Nephron progenitor cell (in vitro differentiated cells): ENCODE measurements around the gene EFNA3.

ENCODE experiments used
- DNase-seq: peaks from one replicate; pipeline ENCODE4 v3.0.0; 2021
- H3K27ac Mint-ChIP-seq: 2 replicates; pipeline ENCODE4 v1.8.0; 2021; ENCODE audit warnings: mild to moderate bottlenecking, moderate library complexity, mixed read lengths
- H3K27me3 Mint-ChIP-seq: 2 replicates; pipeline ENCODE4 v1.8.0; 2021; ENCODE audit warnings: mild to moderate bottlenecking, low read depth, mixed read lengths; ENCODE audit not compliant: poor library complexity
- H3K36me3 Mint-ChIP-seq: 2 replicates; pipeline ENCODE4 v1.8.0; 2021; ENCODE audit warnings: low read depth, mixed read lengths
- H3K4me1 Mint-ChIP-seq: 2 replicates; pipeline ENCODE4 v1.8.0; 2021; ENCODE audit warnings: mixed read lengths
- H3K4me3 Mint-ChIP-seq: 2 replicates; pipeline ENCODE4 v1.8.0; 2021; ENCODE audit warnings: mild to moderate bottlenecking, moderate library complexity, mixed read lengths
- H3K9me3 Mint-ChIP-seq: 2 replicates; pipeline ENCODE4 v1.8.0; 2021; ENCODE audit warnings: mild to moderate bottlenecking, moderate library complexity, mixed read lengths
- TF ChIP-seq, protein P1 (sequence below): fragments of 200-600 bp; sonication (generic); IDR thresholded peaks from 2 replicates; pipeline ENCODE4 v1.5.0; 2021; ENCODE audit warnings: antibody characterized with exemption

Gene EFNA3

DNA sequence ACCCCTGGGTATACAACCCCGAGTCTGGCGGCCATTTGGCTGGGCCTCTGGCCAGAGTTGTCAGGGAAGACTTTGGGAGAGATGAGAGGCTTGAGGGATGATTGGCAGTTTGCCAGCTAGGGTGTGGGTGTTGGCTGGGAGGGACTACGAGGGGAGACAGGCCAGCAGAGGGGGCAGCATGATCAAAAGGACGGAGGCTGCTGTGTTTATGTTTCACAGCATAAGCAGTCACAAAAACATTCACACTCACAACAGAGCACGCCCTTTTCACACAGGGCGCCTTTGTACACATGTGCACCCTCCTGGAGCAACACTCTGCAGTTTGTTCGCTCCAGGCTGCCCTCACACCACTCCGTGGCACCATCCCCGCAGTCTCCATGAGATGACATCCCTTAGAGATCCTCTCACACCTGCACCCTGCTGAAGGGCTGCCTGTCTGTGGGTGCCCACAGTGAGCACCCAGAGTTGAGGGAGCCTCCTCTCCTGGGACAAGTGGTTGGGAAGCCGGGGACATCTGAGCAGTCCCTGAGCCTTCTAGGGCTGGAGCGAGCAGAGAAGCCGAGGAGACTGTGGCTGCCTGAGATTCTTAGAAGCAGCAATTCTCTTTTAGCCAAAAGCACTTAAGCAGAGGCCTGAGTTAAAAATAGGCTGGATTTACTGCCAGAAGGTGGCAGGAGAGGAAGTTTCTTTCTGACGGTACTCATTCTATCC is 15.4 kb downstream of the EFNA3 start:
- Mint-ChIP-seq H3K4me3 (no peak overlapping the region), H3K27me3 (peaks cover 4% of the 10 kb centered on the region), H3K9me3 (no peaks in the 10 kb centered on the region), H3K27ac (no peak overlapping the region), H3K4me1 (peaks cover 48% of the 10 kb centered on the region), H3K36me3 (no peaks in the 10 kb centered on the region)
- TF ChIP-seq, protein P1, sequence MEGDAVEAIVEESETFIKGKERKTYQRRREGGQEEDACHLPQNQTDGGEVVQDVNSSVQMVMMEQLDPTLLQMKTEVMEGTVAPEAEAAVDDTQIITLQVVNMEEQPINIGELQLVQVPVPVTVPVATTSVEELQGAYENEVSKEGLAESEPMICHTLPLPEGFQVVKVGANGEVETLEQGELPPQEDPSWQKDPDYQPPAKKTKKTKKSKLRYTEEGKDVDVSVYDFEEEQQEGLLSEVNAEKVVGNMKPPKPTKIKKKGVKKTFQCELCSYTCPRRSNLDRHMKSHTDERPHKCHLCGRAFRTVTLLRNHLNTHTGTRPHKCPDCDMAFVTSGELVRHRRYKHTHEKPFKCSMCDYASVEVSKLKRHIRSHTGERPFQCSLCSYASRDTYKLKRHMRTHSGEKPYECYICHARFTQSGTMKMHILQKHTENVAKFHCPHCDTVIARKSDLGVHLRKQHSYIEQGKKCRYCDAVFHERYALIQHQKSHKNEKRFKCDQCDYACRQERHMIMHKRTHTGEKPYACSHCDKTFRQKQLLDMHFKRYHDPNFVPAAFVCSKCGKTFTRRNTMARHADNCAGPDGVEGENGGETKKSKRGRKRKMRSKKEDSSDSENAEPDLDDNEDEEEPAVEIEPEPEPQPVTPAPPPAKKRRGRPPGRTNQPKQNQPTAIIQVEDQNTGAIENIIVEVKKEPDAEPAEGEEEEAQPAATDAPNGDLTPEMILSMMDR = no peak
- DNase-seq = no peak

DNA sequence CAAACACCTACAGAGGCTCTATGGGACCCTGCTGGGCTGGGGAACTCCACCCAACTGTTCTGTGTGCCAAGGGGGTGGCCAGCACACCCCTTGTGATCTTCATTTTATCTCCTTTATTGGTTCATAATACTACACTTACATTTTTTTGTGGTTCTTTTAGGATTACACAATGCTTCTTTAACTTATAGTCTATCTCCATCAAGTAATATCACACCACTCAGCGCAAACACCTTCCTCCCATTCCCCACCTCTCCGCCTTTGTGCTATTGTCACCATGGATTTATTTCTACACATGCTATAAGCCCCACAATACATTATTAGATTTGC is 15.9 kb downstream of the EFNA3 start:
- Mint-ChIP-seq H3K4me3 (no peak overlapping the region), H3K9me3 (no peaks in the 10 kb centered on the region)

DNA sequence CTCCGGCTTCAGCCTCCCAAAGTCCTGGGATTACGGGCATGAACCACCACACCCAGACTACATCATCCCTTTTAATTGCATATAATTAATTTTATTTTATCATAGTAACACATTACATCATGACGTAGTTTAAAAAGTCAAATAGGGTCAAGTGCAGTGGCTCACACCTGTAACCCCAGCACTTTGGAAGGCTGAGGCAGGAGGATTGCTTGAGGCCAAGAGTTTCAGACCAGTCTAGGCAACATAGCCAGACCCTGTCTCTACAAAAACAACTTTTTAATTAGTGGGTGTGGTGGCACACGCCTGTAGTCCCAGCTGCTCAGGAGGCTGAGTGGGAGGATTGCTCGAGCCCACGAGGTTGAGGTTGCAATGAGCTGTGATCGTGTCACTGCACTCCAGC is 20.7 kb downstream of the EFNA3 start:
- Mint-ChIP-seq H3K27ac (no peak overlapping the region), H3K4me3 (no peak overlapping the region)
- TF ChIP-seq, protein P1 = no peak

More for the DNA sequence above, 15.9 kb downstream of the EFNA3 start:
- no peaks in the 10 kb centered on the region for H3K36me3 Mint-ChIP-seq
- H3K4me1 Mint-ChIP-seq = peaks cover 48% of the 10 kb centered on the region
- TF ChIP-seq, protein P1 = no peak
- no peak overlapping the region for H3K27ac Mint-ChIP-seq
- DNase-seq = no peak
- peaks cover 4% of the 10 kb centered on the region for H3K27me3 Mint-ChIP-seq

DNA sequence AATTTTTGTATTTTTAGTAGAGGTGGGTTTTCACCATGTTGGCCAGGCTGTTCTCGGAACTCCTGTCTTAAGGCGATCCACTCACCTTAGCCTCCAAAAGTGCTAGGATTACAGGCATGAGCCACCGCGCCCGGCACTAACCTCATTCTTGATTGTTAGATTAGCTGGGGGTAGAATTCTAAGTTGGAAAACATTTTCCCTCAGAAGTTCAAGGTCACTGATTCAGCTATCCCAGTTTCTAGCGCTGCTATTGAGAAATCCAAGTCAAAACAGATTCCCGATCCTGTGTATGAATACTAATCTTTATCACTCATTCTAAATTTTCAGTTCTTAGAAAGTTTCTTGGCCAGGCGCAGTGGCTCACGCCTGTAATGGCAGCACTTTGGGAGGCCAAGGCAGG is 24.7 kb downstream of the EFNA3 start:
- Mint-ChIP-seq H3K27ac (no peak overlapping the region), H3K27me3 (peaks cover 26% of the 10 kb centered on the region), H3K9me3 (no peaks in the 10 kb centered on the region), H3K4me3 (no peak overlapping the region), H3K4me1 (no peaks in the 10 kb centered on the region), H3K36me3 (no peaks in the 10 kb centered on the region)
- no peak for DNase-seq
- TF ChIP-seq, protein P1 = no peak

More for the DNA sequence above, 20.7 kb downstream of the EFNA3 start:
- Mint-ChIP-seq H3K9me3 (no peaks in the 10 kb centered on the region), H3K4me1 (peaks cover 14% of the 10 kb centered on the region), H3K27me3 (peaks cover 12% of the 10 kb centered on the region), H3K36me3 (no peaks in the 10 kb centered on the region)
- no peak for DNase-seq

DNA sequence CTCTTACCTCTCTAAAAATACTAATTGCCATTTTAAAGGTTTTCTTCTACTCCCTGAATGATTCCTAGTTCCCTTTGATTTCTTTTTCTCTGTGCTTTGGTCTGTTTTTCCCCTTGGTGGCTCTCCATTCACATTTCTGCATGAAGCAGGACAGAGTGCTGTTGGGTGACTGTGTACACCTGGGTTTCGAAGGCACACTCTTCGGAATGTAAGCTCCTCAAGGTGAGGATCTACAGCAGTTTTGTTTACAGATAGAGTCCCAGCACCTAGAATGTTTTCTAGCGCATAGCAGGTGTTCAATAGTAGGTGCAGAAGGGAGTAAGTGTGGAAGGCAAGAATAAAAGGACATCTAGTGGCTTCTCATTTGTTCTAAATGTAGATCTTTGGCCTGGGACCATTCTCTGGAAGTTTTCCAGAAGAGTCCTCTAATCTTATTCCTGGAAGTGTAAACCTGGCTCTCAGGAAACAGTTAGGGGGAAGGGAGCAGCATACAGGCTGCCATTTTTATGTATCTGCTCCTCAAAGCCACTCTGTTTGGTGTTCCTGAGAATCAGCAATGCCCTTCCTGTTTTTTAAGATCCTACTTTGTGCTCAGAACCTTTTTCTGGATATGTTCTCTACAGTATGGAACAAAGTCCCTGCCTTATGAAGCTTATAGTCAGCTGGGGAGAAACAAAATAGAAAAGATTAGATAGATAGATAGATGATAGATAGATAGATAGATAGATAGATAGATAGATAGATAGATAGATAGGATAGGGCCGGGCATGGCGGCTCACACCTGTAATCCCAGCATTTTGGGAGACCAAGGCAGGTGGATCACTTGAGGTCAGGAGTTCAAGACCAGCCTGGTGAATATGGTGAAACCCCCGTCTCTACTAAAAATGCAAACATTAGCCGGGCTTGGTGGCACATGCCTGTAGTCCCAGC is 26.2 kb downstream of the EFNA3 start:
- DNase-seq = no peak
- Mint-ChIP-seq H3K27me3 (peaks cover 31% of the 10 kb centered on the region), H3K27ac (no peak overlapping the region)

More for the DNA sequence above, 26.2 kb downstream of the EFNA3 start:
- Mint-ChIP-seq H3K4me1 (no peaks in the 10 kb centered on the region), H3K36me3 (no peaks in the 10 kb centered on the region), H3K9me3 (no peaks in the 10 kb centered on the region), H3K4me3 (no peak overlapping the region)
- TF ChIP-seq, protein P1 = no peak
